ENCODE measurements around the gene ANKRD9.

- no peak for TF ChIP-seq CTCF (IDR thresholded peaks at IDR 0.05)
- peak; percentile 27 for TF ChIP-seq EZH2 (IDR thresholded peaks at IDR 0.05)
- TF ChIP-seq EZH2phosphoT487 (IDR thresholded peaks at IDR 0.05): no peak
Measured at GRCh38 chr14:102554821-102555819, 45.5 kb upstream of the ANKRD9 start.

Data from neural progenitor cell (in vitro differentiated cells).